Stomach (tissue), 9 donors: Measurements from ENCODE around the gene ARFGEF3. TPM values are rescaled to one million over a fixed set of nuclear protein-coding genes. Genes with fewer than 3 reads are reported as not detected.

Experiments
- DNase-seq, 2 donors: peaks; one replicate each; pipeline versions ENCODE4 v3.0.0 to v3.0.0-alpha.2; 2013 to 2019
- H3K27ac ChIP-seq, 5 donors: fragments of 200-600 bp in 4 of 5; sonication (generic) in 4 of 5; one replicate each; pipeline ENCODE4 v1.5.1; 2013 to 2019; ENCODE audit warnings: mild to moderate bottlenecking in 1 of 5, moderate library complexity in 1 of 5
- H3K27me3 ChIP-seq, 3 donors: fragments of 200-600 bp; sonication (generic); one replicate each; pipeline ENCODE4 v1.5.1; 2017 to 2019; ENCODE audit warnings: mixed run types in 1 of 3
- H3K36me3 ChIP-seq, 4 donors: fragments of 200-600 bp; sonication (generic); 1 replicate in 3 of 4; 2 replicates in 1 of 4; pipeline ENCODE4 v1.5.1; 2016 to 2019
- H3K4me1 ChIP-seq, 4 donors: fragments of 200-600 bp; sonication (generic); one replicate each; pipeline ENCODE4 v1.5.1; 2016 to 2019
- H3K4me3 ChIP-seq, 4 donors: fragments of 200-600 bp; sonication (generic) in 3 of 4; one replicate each; pipeline ENCODE4 v1.5.1; 2016 to 2019; ENCODE audit warnings: mild to moderate bottlenecking in 1 of 4
- H3K9me3 ChIP-seq, 4 donors: fragments of 200-600 bp; sonication (generic); one replicate each; pipeline ENCODE4 v1.5.1; 2016 to 2019
- CTCF ChIP-seq, 7 experiments: fragments of 450-650 bp in 4 of 7; fragments of 200-600 bp in 3 of 7; sonication (generic) in 3 of 7; IDR thresholded peaks; one replicate each; pipeline ENCODE4 v1.5.1; 2016 to 2019; ENCODE audit warnings: antibody characterized with exemption in 7 of 7, control low read depth in 2 of 7, mild to moderate bottlenecking in 1 of 7
- EP300 ChIP-seq: sonication (generic); formaldehyde crosslinking; IDR thresholded peaks from one replicate; pipeline ENCODE4 v1.6.1; 2017; ENCODE audit warnings: antibody characterized with exemption
- POLR2A ChIP-seq, 4 donors: fragments of 450-650 bp; IDR thresholded peaks; one replicate each; pipeline ENCODE4 v1.6.1; 2016; ENCODE audit warnings: antibody characterized with exemption in 4 of 4, control low read depth in 2 of 4, mild to moderate bottlenecking in 1 of 4, moderate library complexity in 1 of 4
- POLR2AphosphoS5 ChIP-seq, 3 donors: sonication (generic); formaldehyde crosslinking; IDR thresholded peaks; one replicate each; pipeline ENCODE4 v1.6.1; 2016; ENCODE audit warnings: antibody characterized with exemption in 3 of 3
- WGBS, 5 donors: extraction: QIAGEN DNeasy Blood & Tissue Kit in 3 of 5; methylation state at CpG; one replicate each; pipeline versions ENCODE4 v1.1.5 to v1.1.7; 2013 to 2018; 5-methylcytosine and 5-hydroxymethylcytosine counted together
- intact Hi-C: fragments of 100-400 bp; cut with DNase I; formaldehyde crosslinking; loops from one replicate; pipeline ENCODE4 v1.15.1; 2023; ENCODE audit warnings: low total_unique reads
- polyA plus RNA-seq, 3 donors: library from polyadenylated mRNA; stranded (reverse); fragments of 200-250 nt; gene quantifications; one replicate each; pipeline ENCODE4 v1.2.3, GENCODE V29; 2013
- total RNA-seq, 5 donors: library from RNA; depleted of rRNA; stranded (reverse); fragments of >200 nt; gene quantifications; one replicate each; pipeline versions ENCODE4 v1.1.0 to v1.2.3, GENCODE V29; 2014 to 2016
- donor health status: healthy with polysubstance abuse.
- donor health status: Bipolar disorder and iron deficiency.
- donor health status: healthy.

ARFGEF3 gene
- total and polyA plus RNA-seq, 8 donors = 3.2 to 44.6 (median 13.2) TPM

DNA sequence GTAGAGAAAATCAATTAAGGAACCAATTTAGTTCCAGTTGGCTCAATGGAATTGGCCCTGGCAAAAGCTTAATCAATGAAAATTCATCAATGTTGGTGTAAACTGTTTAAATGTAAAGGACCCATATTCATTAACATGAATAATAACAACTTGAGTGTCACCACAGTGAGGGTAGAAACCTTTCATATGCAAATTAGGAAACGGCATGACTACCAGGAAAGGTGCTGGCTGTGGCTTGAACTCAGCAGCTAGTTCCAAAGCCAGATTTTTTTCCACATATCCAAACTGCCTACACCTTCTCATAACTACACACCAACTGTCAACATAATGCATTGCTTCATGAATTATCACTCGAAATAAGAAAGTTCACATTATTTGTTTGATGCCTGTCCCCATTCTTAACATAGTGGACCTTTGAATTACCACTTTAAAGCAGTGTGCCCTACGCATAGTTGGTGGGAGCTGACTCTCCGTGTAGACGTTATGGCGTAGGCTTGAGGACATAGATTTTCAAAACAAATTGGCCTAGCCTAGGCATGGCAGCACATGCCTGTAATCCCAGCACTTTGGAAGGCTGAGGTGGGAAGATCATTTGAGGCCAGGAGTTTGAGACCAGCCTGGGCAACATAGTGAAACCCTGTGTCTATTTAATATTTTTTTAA lies 36.8 kb downstream of the ARFGEF3 start:
- TF ChIP-seq CTCF (IDR thresholded peaks at IDR 0.05) (no peak), EP300 (no peak), POLR2A (IDR thresholded peaks at IDR 0.05) (no peak)
- no peak overlapping the region for H3K4me3 ChIP-seq
- WGBS, 5 donors = 67 to 79% (median 75%) methylated on average over 6 of the region's 6 CpGs
- no peaks in the 10 kb centered on the region for H3K9me3 ChIP-seq
- no peak for DNase-seq
- no peak overlapping the region for H3K27ac ChIP-seq
- H3K36me3 ChIP-seq = no peaks in the 10 kb centered on the region
- H3K27me3 ChIP-seq = no peaks in the 10 kb centered on the region
- H3K4me1 ChIP-seq = peaks cover 0 to 10% (median 5%) of the 10 kb centered on the region in 4 donors
- intact Hi-C loops = no loop called here

DNA sequence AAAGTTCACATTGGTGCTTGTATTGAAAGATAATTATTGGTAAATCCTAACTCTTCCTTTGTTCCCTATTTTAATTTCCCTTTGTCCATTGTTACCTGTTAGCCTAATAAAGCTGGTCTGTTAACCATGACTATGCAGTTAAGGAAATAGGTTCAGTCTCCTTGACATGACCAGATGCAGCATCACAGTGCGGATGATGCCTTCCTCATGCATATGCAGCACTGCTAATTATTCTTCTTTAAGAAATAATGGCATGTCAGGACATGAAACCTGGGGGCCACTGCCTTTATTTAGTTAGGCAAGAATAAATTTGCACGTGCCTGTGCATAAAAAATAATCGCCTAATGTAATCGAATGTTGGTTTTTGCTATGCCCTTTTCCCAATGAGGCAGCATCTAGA lies 40.1 kb downstream of the ARFGEF3 start:
- no peaks in the 10 kb centered on the region for H3K9me3 ChIP-seq
- WGBS, 5 donors = 87 to 93% (median 89%) methylated on average over 4 of the region's 4 CpGs
- no peak for TF ChIP-seq POLR2A (IDR thresholded peaks at IDR 0.05)

GRCh38 chr6:138203315-138203714 lies 41.6 kb downstream of the ARFGEF3 start:
- 83 to 100% (median 97%) methylated on average over 2 of the region's 2 CpGs for WGBS, 5 donors
- H3K4me1 ChIP-seq = peaks cover 0 to 8% (median 2%) of the 10 kb centered on the region in 4 donors
- intact Hi-C loops = no loop called here
- H3K4me3 ChIP-seq = no peak overlapping the region
- H3K36me3 ChIP-seq = peaks cover 0 to 9% (median 0%) of the 10 kb centered on the region in 4 donors
- TF ChIP-seq POLR2A (IDR thresholded peaks at IDR 0.05) = no peak
- no peak for TF ChIP-seq CTCF (IDR thresholded peaks at IDR 0.05)
- no peak for TF ChIP-seq EP300
- no peak for TF ChIP-seq POLR2AphosphoS5 (IDR thresholded peaks at IDR 0.05)
- no peaks in the 10 kb centered on the region for H3K9me3 ChIP-seq
- H3K27me3 ChIP-seq = no peaks in the 10 kb centered on the region
- H3K27ac ChIP-seq = no peak overlapping the region
- no peak for DNase-seq

More for the DNA sequence above, 40.1 kb downstream of the ARFGEF3 start:
- Histone ChIP-seq H3K4me1 (peaks cover 0 to 8% (median 3%) of the 10 kb centered on the region in 4 donors), H3K27ac (no peak overlapping the region), H3K27me3 (no peaks in the 10 kb centered on the region), H3K4me3 (no peak overlapping the region), H3K36me3 (no peaks in the 10 kb centered on the region)
- no peak for DNase-seq
- intact Hi-C loops = no loop called here

- no peak for TF ChIP-seq CTCF (IDR thresholded peaks at IDR 0.05)
- no peak for TF ChIP-seq POLR2A (IDR thresholded peaks at IDR 0.05)
- TF ChIP-seq POLR2AphosphoS5 (IDR thresholded peaks at IDR 0.05) = no peak
- TF ChIP-seq EP300 = no peak
- H3K27ac ChIP-seq = no peak overlapping the region
- no peak overlapping the region for H3K4me3 ChIP-seq
- H3K9me3 ChIP-seq = no peaks in the 10 kb centered on the region
- peaks cover 0 to 9% (median 0%) of the 10 kb centered on the region in 4 donors for H3K36me3 ChIP-seq
- DNase-seq = no peak
- intact Hi-C loops = no loop called here
- peaks cover 0 to 8% (median 2%) of the 10 kb centered on the region in 4 donors for H3K4me1 ChIP-seq
- no peaks in the 10 kb centered on the region for H3K27me3 ChIP-seq
Observed at GRCh38 chr6:138204303-138204702, 42.6 kb downstream of the ARFGEF3 start.

- TF ChIP-seq CTCF (IDR thresholded peaks at IDR 0.05) (no peak), POLR2AphosphoS5 (IDR thresholded peaks at IDR 0.05) (no peak), POLR2A (IDR thresholded peaks at IDR 0.05) (no peak), EP300 (no peak)
- H3K36me3 ChIP-seq = peaks cover 0 to 9% (median 0%) of the 10 kb centered on the region in 4 donors
- no peak overlapping the region for H3K4me3 ChIP-seq
- intact Hi-C loops = no loop called here
- no peaks in the 10 kb centered on the region for H3K9me3 ChIP-seq
- peaks cover 0 to 8% (median 2%) of the 10 kb centered on the region in 4 donors for H3K4me1 ChIP-seq
- no peak overlapping the region for H3K27ac ChIP-seq
- WGBS, 5 donors = 50 to 72% (median 64%) methylated on average over 4 of the region's 4 CpGs
- no peaks in the 10 kb centered on the region for H3K27me3 ChIP-seq
- DNase-seq = no peak
Observed at GRCh38 chr6:138204792-138205384, 43.1 kb downstream of the ARFGEF3 start.
